Mesothelial cell of epicardium (in vitro differentiated cells): Measurements from ENCODE around the gene MBD3L4. TPM values are rescaled to one million over a fixed set of nuclear protein-coding genes. Genes with fewer than 3 reads are reported as not detected.

Source experiments
- DNase-seq, 2 experiments: peaks; one replicate each; pipeline ENCODE4 v3.0.0; 2021; ENCODE audit warnings: low spot score in 2 of 2; ENCODE audit not compliant: unreplicated experiment in 2 of 2
- H3K27ac Mint-ChIP-seq: 2 replicates; pipeline ENCODE4 v1.8.0; 2021; ENCODE audit warnings: mixed read lengths
- H3K27me3 Mint-ChIP-seq: 2 replicates; pipeline ENCODE4 v1.8.0; 2021; ENCODE audit warnings: low read depth, mixed read lengths
- H3K36me3 Mint-ChIP-seq: 2 replicates; pipeline ENCODE4 v1.8.0; 2021; ENCODE audit warnings: mixed read lengths
- H3K4me1 Mint-ChIP-seq: 2 replicates; pipeline ENCODE4 v1.8.0; 2021; ENCODE audit warnings: mixed read lengths
- H3K4me3 Mint-ChIP-seq: 2 replicates; pipeline ENCODE4 v1.8.0; 2021; ENCODE audit warnings: mild to moderate bottlenecking, moderate library complexity, mixed read lengths
- H3K9me3 Mint-ChIP-seq: 2 replicates; pipeline ENCODE4 v1.8.0; 2021; ENCODE audit warnings: mixed read lengths
- total RNA-seq: library from RNA; stranded (reverse); gene quantifications from 3 replicates; pipeline ENCODE4 v1.2.1, GENCODE V29; 2021
- TF ChIP-seq, protein P1 (sequence below): fragments of 200-600 bp; sonication (generic); IDR thresholded peaks from one replicate; pipeline ENCODE4 v1.5.0; 2021; ENCODE audit warnings: antibody characterized with exemption; ENCODE audit not compliant: unreplicated experiment

MBD3L4 gene
- total RNA-seq, 1 donor from 2014 or later = not detected

GRCh38 chr19:6997679-6998445 is 42.1 kb downstream of the MBD3L4 start:
- TF ChIP-seq, protein P1, sequence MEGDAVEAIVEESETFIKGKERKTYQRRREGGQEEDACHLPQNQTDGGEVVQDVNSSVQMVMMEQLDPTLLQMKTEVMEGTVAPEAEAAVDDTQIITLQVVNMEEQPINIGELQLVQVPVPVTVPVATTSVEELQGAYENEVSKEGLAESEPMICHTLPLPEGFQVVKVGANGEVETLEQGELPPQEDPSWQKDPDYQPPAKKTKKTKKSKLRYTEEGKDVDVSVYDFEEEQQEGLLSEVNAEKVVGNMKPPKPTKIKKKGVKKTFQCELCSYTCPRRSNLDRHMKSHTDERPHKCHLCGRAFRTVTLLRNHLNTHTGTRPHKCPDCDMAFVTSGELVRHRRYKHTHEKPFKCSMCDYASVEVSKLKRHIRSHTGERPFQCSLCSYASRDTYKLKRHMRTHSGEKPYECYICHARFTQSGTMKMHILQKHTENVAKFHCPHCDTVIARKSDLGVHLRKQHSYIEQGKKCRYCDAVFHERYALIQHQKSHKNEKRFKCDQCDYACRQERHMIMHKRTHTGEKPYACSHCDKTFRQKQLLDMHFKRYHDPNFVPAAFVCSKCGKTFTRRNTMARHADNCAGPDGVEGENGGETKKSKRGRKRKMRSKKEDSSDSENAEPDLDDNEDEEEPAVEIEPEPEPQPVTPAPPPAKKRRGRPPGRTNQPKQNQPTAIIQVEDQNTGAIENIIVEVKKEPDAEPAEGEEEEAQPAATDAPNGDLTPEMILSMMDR = no peak
- Mint-ChIP-seq H3K9me3 (peaks cover 64% of the 10 kb centered on the region), H3K4me1 (no peaks in the 10 kb centered on the region), H3K4me3 (no peak overlapping the region), H3K27ac (no peak overlapping the region), H3K27me3 (no peaks in the 10 kb centered on the region), H3K36me3 (peaks cover 12% of the 10 kb centered on the region)
- DNase-seq = no peak

DNA sequence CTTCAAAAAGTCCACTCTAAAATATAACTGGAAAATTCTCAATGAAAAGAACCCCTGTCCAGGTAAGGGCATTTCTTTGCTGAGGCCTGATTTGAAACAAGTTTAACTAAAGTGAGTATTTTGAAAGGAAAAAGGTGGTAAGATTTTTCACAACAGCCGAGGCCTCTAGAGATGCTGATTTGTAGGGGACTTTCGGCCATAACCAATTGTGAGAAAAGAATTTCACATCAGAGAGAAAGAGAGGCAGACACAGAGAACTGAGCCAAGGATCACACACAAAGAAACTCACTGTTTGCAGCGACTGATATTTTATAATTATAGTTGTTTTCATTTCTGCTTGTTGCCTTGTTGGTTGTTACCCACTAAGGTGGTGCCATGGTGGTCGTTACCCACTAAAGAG is 43.2 kb downstream of the MBD3L4 start:
- Mint-ChIP-seq H3K27ac (no peak overlapping the region), H3K4me1 (no peaks in the 10 kb centered on the region), H3K9me3 (peaks cover 61% of the 10 kb centered on the region), H3K36me3 (peaks cover 12% of the 10 kb centered on the region), H3K27me3 (no peaks in the 10 kb centered on the region), H3K4me3 (no peak overlapping the region)
- DNase-seq = no peak
- TF ChIP-seq, protein P1 = no peak

DNA sequence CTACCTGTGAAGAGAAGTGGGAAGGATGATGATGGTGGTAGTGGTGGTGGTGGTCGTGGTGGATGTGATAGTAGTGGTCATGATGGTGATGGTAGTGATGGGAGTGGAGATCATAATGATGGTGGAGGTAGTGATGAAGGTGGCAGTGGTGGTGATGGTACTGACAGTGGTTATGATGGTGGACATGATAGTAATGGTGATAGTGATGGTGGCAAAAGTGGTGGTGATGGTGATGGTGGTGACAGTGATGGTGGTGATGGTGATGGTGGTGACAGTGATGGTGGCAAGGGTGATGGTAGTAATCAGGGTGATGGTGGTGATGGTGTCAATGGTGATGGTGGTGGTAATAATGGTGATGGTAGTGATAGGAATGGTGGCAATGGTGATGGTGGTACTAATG is 44.9 kb downstream of the MBD3L4 start:
- H3K9me3 Mint-ChIP-seq = peaks cover 57% of the 10 kb centered on the region
- no peak overlapping the region for H3K4me3 Mint-ChIP-seq
- H3K36me3 Mint-ChIP-seq = peaks cover 12% of the 10 kb centered on the region
- TF ChIP-seq, protein P1 = no peak
- no peak overlapping the region for H3K27ac Mint-ChIP-seq
- no peaks in the 10 kb centered on the region for H3K27me3 Mint-ChIP-seq
- DNase-seq = no peak
- no peaks in the 10 kb centered on the region for H3K4me1 Mint-ChIP-seq

DNA sequence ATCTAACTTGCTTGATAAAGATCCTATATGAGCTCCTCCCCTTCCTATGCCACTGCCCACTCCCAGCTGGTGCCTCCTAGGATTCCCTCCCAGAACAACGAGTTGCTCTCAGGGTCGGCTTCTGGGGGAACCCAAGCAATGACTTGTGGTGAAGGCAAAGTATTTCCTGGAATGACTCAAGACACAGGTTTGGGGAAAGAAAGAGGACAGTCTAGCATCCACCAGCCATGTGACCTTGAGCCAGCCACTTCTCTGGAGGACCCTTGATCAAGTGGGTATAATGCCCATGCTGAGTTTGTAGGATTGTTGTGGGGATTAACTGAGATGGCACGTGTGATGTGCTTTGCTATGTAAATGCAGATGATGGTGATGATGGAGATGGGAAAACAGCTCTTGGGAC is 51.7 kb downstream of the MBD3L4 start:
- Mint-ChIP-seq H3K27ac (no peak overlapping the region), H3K4me3 (no peak overlapping the region), H3K27me3 (no peaks in the 10 kb centered on the region), H3K4me1 (no peaks in the 10 kb centered on the region), H3K36me3 (peaks cover 2% of the 10 kb centered on the region), H3K9me3 (peaks cover 52% of the 10 kb centered on the region)
- TF ChIP-seq, protein P1 = no peak
- DNase-seq = no peak

GRCh38 chr19:6987850-6988249 is 52.1 kb downstream of the MBD3L4 start:
- Mint-ChIP-seq H3K4me1 (no peaks in the 10 kb centered on the region), H3K27me3 (no peaks in the 10 kb centered on the region), H3K9me3 (peaks cover 54% of the 10 kb centered on the region), H3K27ac (no peak overlapping the region), H3K36me3 (peaks cover 2% of the 10 kb centered on the region), H3K4me3 (no peak overlapping the region)
- TF ChIP-seq, protein P1 = no peak
- DNase-seq = no peak

Other genes starting within 250 kb of the MBD3L4 start
- not detected in 3 replicates for gene ADGRE1, start 152.6 kb downstream of the MBD3L4 start, total RNA-seq
- gene MBD3L2B, start 18.7 kb downstream of the MBD3L4 start, total RNA-seq = not detected in 3 replicates
- not detected in 3 replicates for gene MBD3L5, start 9.6 kb downstream of the MBD3L4 start, total RNA-seq
- gene MBD3L2, start 9.1 kb upstream of the MBD3L4 start, total RNA-seq = not detected in 3 replicates
- gene MBD3L3, start 18.5 kb upstream of the MBD3L4 start, total RNA-seq = not detected in 3 replicates
- gene ZNF557, start 29.5 kb upstream of the MBD3L4 start, total RNA-seq = 15.0 to 16.4 TPM (median 16.3 TPM) in 3 replicates